GM13977 (cell line): Measurements from ENCODE around the gene WWP2.

ENCODE experiments used
- DNase-seq: peaks from one replicate; pipeline ENCODE4 v3.0.0; 2012; ENCODE audit warnings: low spot score
- in situ Hi-C: fragments of 300-500 bp; cut with MboI; formaldehyde crosslinking; loops from one replicate; pipeline ENCODE4 v1.12.0; 2022; ENCODE audit warnings: low sequenced_read_pairs, low pct_unique_long_range_greater_than_20kb, mixed read lengths, inconsistent platforms; ENCODE audit not compliant: unreplicated experiment
- TF ChIP-seq, protein P1 (sequence below): IDR thresholded peaks from 2 replicates; pipeline ENCODE4 v1.5.1; 2012; ENCODE audit warnings: mild to moderate bottlenecking, control low read depth; ENCODE audit not compliant: insufficient read depth; ENCODE audit errors: extremely low read depth, missing control alignments

The WWP2 gene

DNA sequence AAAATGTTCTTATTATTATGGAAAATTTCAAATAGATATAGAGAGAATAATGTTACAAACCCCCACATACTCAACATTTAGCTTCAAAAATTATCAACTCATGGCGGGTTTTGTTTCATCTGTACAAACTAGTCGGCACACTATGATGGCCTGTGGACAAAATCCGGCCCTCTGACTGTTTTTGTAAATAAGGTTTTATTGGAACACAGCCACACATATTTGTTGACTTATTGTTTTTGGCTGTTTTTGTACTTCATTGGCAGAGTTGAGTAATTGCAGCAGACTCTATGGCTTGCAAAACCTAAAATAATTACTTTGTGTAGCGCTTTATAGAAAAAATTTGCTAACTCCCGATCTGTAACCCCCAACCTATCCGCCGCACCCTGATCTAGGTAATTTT is 147.6 kb downstream of the WWP2 start:
- TF ChIP-seq, protein P1, sequence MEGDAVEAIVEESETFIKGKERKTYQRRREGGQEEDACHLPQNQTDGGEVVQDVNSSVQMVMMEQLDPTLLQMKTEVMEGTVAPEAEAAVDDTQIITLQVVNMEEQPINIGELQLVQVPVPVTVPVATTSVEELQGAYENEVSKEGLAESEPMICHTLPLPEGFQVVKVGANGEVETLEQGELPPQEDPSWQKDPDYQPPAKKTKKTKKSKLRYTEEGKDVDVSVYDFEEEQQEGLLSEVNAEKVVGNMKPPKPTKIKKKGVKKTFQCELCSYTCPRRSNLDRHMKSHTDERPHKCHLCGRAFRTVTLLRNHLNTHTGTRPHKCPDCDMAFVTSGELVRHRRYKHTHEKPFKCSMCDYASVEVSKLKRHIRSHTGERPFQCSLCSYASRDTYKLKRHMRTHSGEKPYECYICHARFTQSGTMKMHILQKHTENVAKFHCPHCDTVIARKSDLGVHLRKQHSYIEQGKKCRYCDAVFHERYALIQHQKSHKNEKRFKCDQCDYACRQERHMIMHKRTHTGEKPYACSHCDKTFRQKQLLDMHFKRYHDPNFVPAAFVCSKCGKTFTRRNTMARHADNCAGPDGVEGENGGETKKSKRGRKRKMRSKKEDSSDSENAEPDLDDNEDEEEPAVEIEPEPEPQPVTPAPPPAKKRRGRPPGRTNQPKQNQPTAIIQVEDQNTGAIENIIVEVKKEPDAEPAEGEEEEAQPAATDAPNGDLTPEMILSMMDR: no peak
- in situ Hi-C loops: no loop called here
- DNase-seq: no peak

DNA sequence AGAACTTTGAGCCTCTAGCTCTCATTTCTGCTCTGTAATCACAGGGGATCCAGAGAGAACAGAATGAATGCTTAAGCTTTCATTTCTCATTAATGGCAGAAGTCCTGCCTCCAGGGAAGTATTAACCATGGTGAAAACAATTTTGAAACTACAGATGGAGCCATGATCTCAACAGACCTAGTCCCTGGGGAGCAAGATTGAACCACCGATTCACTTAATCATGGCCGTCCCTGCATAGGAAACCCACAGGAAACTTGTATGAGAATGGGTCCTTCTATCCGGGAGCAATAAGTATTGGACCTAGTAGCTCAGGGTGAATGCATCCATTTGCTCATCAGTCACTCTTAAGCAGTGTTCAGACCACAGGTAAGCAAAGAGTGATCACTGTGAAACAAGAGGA is 148.8 kb downstream of the WWP2 start:
- no peak for DNase-seq
- TF ChIP-seq, protein P1: no peak
- in situ Hi-C loops: no loop called here

DNA sequence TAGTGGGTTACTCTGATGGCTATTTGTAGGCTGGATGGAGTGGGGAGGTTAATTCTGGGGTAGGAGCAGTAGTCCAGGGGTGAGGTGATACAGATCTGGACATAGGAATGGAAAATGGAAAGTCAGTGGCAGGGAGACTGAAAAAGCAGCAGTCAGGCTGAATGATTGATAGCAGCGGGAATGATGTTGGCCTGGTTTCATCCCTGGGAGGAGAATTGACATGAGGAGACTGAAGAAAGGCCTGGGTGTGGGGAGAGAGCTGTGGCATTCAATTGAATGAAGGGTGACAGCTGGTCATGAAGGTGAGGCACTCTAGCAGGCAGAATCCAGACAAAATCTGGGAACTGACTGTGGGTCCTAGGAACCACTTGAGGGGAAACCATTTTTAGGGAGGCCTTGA is 154.3 kb downstream of the WWP2 start:
- DNase-seq: no peak
- TF ChIP-seq, protein P1: no peak
- in situ Hi-C loops: no loop called here

DNA sequence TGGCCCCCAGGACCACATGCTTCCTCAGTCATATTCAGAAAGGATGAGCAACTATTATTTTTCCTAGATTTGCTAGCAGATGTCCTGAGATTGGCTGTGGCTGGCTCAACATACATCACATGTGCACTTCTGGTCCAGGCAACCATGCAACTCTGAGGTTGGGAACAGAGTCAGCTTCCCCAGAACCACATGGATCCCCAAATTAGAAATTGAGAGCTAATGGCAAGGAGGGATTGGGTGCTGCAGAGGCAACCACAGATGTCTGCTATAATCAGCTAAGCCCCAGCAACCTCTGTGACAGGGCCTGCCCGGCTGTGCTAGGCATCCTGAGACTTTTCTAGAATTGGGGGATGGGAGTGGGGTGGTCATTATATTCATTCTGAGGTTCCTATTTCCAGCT is 155.2 kb downstream of the WWP2 start:
- in situ Hi-C loops: no loop called here
- TF ChIP-seq, protein P1: no peak
- DNase-seq: no peak

DNA sequence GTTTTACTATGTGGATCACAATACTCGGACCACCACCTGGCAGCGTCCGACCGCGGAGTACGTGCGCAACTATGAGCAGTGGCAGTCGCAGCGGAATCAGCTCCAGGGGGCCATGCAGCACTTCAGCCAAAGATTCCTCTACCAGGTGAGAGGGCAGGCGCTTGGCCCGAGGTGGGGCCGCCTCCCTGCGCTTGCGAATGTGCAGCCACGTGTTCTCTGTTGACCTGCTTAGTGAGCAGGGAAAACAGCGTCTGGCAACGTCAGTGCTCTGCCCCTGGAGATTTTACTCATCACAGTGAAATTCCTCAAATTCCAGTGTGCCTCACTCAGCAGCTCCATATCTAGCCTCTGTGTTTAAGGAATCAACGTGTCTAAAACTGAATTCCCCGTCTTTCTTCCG is 155.6 kb downstream of the WWP2 start:
- no peak for DNase-seq
- in situ Hi-C loops: no loop called here

DNA sequence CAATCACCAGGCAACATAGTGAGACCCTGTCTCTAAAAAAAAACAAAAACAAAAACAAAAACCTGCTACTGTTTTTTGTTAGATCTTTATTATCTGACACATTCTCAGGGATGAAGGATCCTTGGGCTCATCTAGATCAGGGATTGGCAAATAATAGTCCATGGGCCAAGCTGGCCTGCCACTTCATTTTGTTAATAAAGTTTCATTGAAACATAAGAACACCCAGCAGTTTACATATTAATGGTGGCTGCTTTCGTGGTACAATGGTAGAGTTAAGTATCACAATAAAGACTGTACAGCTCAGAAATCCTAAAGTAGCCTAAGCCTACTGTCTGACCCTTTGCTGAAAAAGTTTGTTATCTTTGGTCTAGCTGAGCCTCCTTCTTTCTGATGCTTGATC is 156.1 kb downstream of the WWP2 start:
- no peak for DNase-seq
- in situ Hi-C loops: no loop called here
- TF ChIP-seq, protein P1: no peak

More for the DNA sequence above, 155.6 kb downstream of the WWP2 start:
- TF ChIP-seq, protein P1: no peak

DNA sequence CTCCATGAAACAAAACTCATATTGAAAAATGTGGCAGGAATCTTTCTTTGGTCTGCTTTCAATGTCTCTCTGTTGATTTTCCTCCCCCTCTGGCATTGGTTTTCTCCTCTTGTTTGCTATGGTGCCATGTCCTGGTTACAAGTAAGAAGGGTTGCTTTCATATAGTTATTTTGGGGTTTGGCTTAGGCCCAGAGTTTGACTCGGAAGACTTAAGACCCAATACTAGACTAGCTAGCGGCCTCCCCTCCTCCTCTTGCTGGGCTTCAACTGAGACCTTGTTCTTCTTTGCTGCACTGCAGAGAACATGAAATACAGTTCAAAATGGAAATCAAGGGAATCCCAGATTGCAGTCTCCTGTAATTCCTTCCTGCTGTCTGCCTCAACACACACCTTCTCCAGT is 159.0 kb downstream of the WWP2 start:
- TF ChIP-seq, protein P1: no peak
- DNase-seq: no peak
- in situ Hi-C loops: no loop called here
